CD4-positive, alpha-beta T cell treated with Interleukin-15 for 4 hours (primary cell): ENCODE measurements around the gene ADAMTSL1.

Experiments used
- DNase-seq: peaks from one replicate; pipeline ENCODE4 v3.0.0-alpha.2; 2020; ENCODE audit warnings: low spot score

The ADAMTSL1 gene, protein sequence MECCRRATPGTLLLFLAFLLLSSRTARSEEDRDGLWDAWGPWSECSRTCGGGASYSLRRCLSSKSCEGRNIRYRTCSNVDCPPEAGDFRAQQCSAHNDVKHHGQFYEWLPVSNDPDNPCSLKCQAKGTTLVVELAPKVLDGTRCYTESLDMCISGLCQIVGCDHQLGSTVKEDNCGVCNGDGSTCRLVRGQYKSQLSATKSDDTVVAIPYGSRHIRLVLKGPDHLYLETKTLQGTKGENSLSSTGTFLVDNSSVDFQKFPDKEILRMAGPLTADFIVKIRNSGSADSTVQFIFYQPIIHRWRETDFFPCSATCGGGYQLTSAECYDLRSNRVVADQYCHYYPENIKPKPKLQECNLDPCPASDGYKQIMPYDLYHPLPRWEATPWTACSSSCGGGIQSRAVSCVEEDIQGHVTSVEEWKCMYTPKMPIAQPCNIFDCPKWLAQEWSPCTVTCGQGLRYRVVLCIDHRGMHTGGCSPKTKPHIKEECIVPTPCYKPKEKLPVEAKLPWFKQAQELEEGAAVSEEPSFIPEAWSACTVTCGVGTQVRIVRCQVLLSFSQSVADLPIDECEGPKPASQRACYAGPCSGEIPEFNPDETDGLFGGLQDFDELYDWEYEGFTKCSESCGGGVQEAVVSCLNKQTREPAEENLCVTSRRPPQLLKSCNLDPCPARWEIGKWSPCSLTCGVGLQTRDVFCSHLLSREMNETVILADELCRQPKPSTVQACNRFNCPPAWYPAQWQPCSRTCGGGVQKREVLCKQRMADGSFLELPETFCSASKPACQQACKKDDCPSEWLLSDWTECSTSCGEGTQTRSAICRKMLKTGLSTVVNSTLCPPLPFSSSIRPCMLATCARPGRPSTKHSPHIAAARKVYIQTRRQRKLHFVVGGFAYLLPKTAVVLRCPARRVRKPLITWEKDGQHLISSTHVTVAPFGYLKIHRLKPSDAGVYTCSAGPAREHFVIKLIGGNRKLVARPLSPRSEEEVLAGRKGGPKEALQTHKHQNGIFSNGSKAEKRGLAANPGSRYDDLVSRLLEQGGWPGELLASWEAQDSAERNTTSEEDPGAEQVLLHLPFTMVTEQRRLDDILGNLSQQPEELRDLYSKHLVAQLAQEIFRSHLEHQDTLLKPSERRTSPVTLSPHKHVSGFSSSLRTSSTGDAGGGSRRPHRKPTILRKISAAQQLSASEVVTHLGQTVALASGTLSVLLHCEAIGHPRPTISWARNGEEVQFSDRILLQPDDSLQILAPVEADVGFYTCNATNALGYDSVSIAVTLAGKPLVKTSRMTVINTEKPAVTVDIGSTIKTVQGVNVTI (N-terminal part only)

GRCh38 chr9:18473652-18474279, at the start of gene ADAMTSL1:
Gene ADAMTSL1 (plus strand): TSS chr9:18474153. CDS start chr9:18474233, 80 bp downstream.
- no peak for DNase-seq

DNA sequence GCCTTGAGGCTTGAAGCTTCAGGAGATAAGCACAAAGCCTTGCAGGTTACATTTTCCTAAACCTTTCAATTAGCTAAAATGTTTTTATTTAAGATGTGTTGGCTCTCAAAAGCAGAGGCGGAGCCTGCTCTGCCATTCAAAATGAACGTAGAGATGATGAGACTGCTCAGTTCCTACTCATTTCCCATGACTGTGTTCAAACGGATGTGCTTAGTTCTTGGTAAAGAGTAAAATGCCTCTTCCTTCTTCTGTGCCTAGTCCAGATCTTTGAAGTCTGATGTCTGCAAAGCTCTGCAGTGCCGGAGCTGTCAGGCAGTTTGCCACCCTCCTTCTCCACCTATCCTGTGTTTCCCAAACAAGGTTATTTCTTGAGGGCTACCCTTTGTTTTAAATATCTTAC, 46.3 kb upstream of the ADAMTSL1 start:
- no peak for DNase-seq

GRCh38 chr9:18428661-18429060, 45.3 kb upstream of the ADAMTSL1 start:
- no peak for DNase-seq

DNA sequence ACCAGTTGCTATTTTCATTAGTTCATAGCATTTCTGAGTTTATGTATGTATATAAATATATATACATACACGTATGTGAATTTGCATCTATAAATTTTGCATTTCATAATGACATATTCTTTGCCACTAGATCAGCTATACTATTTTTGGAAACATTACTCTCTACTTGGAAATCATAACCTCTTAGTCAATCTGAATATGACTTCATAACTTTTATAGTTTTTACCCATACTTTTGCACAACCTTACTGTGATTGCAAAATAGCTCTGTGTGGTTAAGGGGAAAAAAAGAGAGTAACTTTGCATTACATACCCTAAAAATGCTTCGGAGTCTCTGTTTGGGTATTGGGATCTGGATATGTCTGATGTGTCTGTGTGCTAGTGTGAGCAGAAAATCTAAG, 44.9 kb upstream of the ADAMTSL1 start:
- no peak for DNase-seq

DNA sequence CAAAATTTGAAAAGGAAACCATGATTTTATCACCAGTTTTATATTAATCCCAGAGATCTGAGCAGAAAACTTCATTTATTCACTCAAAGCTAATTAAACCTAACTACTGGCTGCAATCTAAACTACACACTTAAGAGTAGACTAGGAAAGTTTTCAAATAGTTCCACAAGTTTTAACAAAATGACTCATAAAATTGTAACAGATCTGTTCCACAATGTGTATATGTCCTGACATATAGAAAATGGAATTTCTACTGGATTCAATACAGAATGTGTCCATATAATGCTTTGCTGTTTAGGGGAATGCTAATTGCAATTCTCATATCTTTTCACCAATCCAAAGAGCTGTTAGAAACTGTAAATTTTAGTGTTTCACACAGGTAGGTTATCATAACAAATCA, 40.3 kb upstream of the ADAMTSL1 start:
- no peak for DNase-seq

DNA sequence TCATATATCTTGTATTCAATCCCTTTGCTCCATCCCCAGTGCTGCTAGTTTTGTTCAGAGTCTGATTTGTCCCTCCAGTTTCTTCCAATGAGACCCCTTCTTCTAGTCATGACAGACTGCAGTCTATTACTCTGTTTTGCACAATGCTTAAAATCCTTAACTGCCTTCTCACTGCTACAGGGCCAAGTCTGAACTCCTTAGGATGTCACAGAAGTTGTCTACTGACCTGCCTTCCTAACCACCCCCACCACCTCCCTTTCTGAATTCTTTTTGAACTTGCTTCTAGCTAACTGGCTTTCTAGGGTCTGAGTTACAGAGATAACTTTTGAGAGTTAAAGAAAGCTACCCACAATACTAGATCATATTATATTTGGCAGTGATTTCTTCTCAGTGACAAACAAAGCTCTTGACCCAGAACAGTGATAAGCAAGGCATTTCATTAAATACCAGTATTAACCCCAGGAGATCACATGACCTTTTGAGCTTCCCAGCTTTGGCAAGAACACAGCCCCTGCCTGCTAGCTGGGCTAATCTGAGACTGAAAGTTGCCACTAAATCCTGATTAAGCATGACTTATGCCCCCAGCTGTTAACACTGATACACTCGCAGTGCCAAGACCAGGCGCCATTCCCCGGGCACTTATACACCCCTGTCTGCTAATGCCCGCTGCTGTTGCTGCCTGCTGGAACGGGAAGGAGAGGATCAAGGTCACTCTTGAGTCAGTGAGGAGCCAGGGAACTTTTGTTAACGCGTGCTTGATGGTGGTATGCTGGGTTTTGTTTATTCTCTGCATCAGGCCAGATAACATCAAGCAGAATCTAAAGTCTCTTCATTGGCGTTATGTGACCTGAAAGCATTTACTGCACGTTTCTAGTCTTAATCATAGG, 36.4 kb upstream of the ADAMTSL1 start:
- DNase-seq = no peak

GRCh38 chr9:18438300-18438925, 35.5 kb upstream of the ADAMTSL1 start:
- DNase-seq = no peak

GRCh38 chr9:18438951-18439350, 35.0 kb upstream of the ADAMTSL1 start:
- no peak for DNase-seq

- no peak for DNase-seq
Measured at GRCh38 chr9:18441261-18441660, 32.7 kb upstream of the ADAMTSL1 start.

- DNase-seq = peak; percentile 28
Measured at GRCh38 chr9:18442629-18443491, 31.1 kb upstream of the ADAMTSL1 start.

DNA sequence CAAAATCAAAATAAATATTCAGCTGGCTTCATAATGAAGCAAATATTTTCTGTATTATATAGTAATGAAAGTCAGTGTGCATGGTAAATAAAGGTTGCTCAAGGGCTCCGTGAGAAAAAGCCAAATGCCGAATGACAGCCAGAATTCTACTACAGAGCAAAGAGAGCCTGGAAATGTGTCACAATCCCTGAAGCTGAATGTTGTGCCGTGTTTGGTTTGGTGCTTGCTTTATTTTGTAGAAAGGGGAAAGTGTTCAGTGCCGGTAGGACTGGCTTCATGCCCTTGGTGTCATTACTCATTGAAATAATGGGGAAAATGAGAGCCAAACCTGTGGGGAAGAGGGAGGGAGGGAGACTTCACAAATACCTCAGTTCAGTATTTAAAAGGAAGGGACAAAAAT, 26.8 kb upstream of the ADAMTSL1 start:
- DNase-seq = no peak

- DNase-seq = no peak
Measured at GRCh38 chr9:18447541-18447940, 26.4 kb upstream of the ADAMTSL1 start.

- no peak for DNase-seq
Measured at GRCh38 chr9:18448101-18448500, 25.9 kb upstream of the ADAMTSL1 start.

GRCh38 chr9:18451406-18451805, 22.5 kb upstream of the ADAMTSL1 start:
- no peak for DNase-seq

DNA sequence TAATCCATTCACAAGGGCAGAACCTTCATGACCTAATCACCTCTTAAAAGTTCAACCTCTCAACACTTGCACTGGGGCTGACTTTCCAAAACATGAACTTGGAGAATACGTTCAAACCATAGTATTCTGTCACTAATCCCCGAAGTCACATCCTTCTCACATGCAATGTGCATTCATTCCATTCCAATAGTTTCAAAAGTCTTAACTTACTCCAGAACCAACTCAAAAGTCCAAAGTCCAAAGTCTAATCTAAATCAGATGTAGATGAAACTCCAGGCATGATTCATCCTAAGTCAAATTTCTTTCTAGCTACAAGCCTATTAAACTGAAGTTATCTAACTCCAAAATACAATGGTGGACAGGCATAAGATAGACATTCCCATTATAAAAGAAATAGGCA, 21.7 kb upstream of the ADAMTSL1 start:
- DNase-seq = no peak

GRCh38 chr9:18456624-18457237, 17.2 kb upstream of the ADAMTSL1 start:
- DNase-seq = no peak

GRCh38 chr9:18457510-18457909, 16.4 kb upstream of the ADAMTSL1 start:
- DNase-seq = no peak

DNA sequence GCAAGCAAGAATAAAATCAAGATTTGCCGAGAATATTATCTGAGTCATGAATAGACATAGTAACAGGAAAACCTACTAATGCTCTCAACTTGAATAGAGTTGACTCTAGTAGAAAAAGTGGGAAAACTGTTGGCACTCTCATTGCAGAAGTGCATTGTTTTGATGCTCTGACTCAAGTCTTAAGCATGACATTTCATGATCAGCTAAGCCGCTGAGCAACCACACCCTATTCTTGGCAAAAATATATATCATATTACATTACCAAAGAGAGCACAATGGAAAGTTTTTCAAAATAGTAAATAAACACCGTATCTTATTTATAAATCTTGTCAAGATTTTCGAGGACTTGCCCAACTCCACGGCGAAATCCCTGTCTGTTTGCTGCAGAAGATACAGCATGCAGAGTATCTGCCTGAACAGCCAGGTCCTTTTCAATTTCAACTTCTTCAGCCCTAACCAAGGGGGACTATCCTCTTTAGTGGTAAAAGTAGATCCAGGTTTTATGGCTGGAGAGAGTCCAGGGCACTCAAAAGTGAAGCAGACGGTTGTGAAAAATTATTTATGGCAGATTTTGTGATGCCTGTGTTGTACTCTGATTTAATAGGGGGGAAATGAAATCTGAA, 13.9 kb upstream of the ADAMTSL1 start:
- DNase-seq = no peak
